Stimulated activated CD4-positive, alpha-beta T cell treated with anti-CD3 and anti-CD28 coated beads, Interleukin-1b, Interleukin-23, amount 100 ng/mL, for 48 hours (primary cell): ENCODE results near the gene GABRR3.
A peak's percentile ranks its signal among the peaks of the same experiment; 100 is the strongest.

Experiments
- DNase-seq: peaks from one replicate; pipeline ENCODE4 v3.0.0-alpha.2; 2020

Gene GABRR3

GRCh38 chr3:98035208-98035607, at the start of gene GABRR3:
Gene GABRR3, minus strand, starts transcription at chr3:98035315. Its CDS starts 328 bp downstream, at chr3:98034987.
- no peak for DNase-seq

- DNase-seq, result no peak
These were observed 38.4 kb upstream of the GABRR3 start for GRCh38 chr3:98073486-98073885.

- DNase-seq, result no peak
These were observed 35.7 kb upstream of the GABRR3 start for GRCh38 chr3:98070840-98071239.

- DNase-seq, result no peak
These were observed 33.7 kb upstream of the GABRR3 start for GRCh38 chr3:98068824-98069223.

- no peak for DNase-seq
These were observed 23.3 kb upstream of the GABRR3 start for GRCh38 chr3:98058244-98058960.

- no peak for DNase-seq
These were observed 22.5 kb upstream of the GABRR3 start for GRCh38 chr3:98057631-98058030.

- DNase-seq, result no peak
These were observed 20.9 kb upstream of the GABRR3 start for GRCh38 chr3:98056035-98056434.

- DNase-seq, result no peak
These were observed 14.2 kb upstream of the GABRR3 start for GRCh38 chr3:98049271-98049670.

- no peak for DNase-seq
These were observed 13.5 kb upstream of the GABRR3 start for GRCh38 chr3:98048586-98048985.

GRCh38 chr3:98041350-98041749, 6.2 kb upstream of the GABRR3 start:
- DNase-seq, result no peak

GRCh38 chr3:98039322-98040024, 4.4 kb upstream of the GABRR3 start:
- peak; percentile 68 for DNase-seq

- no peak for DNase-seq
These were observed 3.8 kb upstream of the GABRR3 start for GRCh38 chr3:98038876-98039275.

GRCh38 chr3:98038286-98038685, 3.2 kb upstream of the GABRR3 start:
- no peak for DNase-seq

GRCh38 chr3:98034486-98034885, 629 bp downstream of the GABRR3 start:
- DNase-seq, result no peak

- DNase-seq, result no peak
These were observed 1.1 kb downstream of the GABRR3 start for GRCh38 chr3:98034036-98034435.

GRCh38 chr3:98032904-98033303, 2.2 kb downstream of the GABRR3 start:
- no peak for DNase-seq

GRCh38 chr3:98032265-98032664, 2.9 kb downstream of the GABRR3 start:
- no peak for DNase-seq

- DNase-seq, result no peak
These were observed 6.0 kb downstream of the GABRR3 start for GRCh38 chr3:98029083-98029482.

GRCh38 chr3:98027085-98027446, 8.0 kb downstream of the GABRR3 start:
- no peak for DNase-seq

- no peak for DNase-seq
These were observed 8.6 kb downstream of the GABRR3 start for GRCh38 chr3:98026425-98027084.

- no peak for DNase-seq
These were observed 9.6 kb downstream of the GABRR3 start for GRCh38 chr3:98025392-98025945.

- DNase-seq, result peak; percentile 88
These were observed 11.9 kb downstream of the GABRR3 start for GRCh38 chr3:98022978-98023820.
